HL-60 (cell line): ENCODE measurements around the gene DND1.

Experiments
- CTCF ChIP-seq: IDR thresholded peaks from one replicate; pipeline ENCODE4 v1.5.1; 2011; ENCODE audit warnings: low read length, control low read depth, inconsistent platforms; ENCODE audit not compliant: insufficient read depth
- POLR2AphosphoS5 ChIP-seq: IDR thresholded peaks from 2 replicates; pipeline ENCODE4 v1.6.1; 2012; ENCODE audit warnings: low read depth

- TF ChIP-seq CTCF = no peak
- no peak for TF ChIP-seq POLR2AphosphoS5
Measured at GRCh38 chr5:140630292-140631035, 42.9 kb downstream of the DND1 start.
